ENCODE data around the gene ANTXR1. TPM values are rescaled to one million over a fixed set of nuclear protein-coding genes. Genes with fewer than 3 reads are reported as not detected.

The ANTXR1 gene
- total and polyA plus RNA-seq, 2 experiments from 2014 or later = 128 to 191 TPM

GRCh38 chr2:69210385-69210784, 197.4 kb downstream of the ANTXR1 start:
- no peaks in the 10 kb centered on the region for H3K9me2 ChIP-seq (ENCODE audit: insufficient read depth)
- H3K27ac ChIP-seq = no peak overlapping the region
- H2AFZ ChIP-seq = no peak overlapping the region
- peaks cover 6% of the 10 kb centered on the region; the same call in 1 of the 2 replicates for H3F3A ChIP-seq (ENCODE audit: insufficient read depth)
- DNase-seq = peak; percentile 61
- H3K9me3 ChIP-seq (ENCODE audit: low read depth) = no peaks in the 10 kb centered on the region
- TF ChIP-seq EZH2phosphoT487 (IDR thresholded peaks at IDR 0.05; ENCODE audit: insufficient read depth, low read depth) = no peak
- H3K4me1 ChIP-seq (ENCODE audit: insufficient read depth) = peaks cover 31% of the 10 kb centered on the region
- H3K79me2 ChIP-seq (ENCODE audit: insufficient read depth) = no peaks in the 10 kb centered on the region
- no peak overlapping the region for H3K4me3 ChIP-seq
- H3K9ac ChIP-seq = no peak overlapping the region
- H3K27me3 ChIP-seq (replicated peaks; ENCODE audit: insufficient read depth) = no peaks in the 10 kb centered on the region
- in situ Hi-C loops (cut with MboI) = no loop called here
- H4K20me1 ChIP-seq (ENCODE audit: insufficient read depth) = no peaks in the 10 kb centered on the region
- WGBS, 2 experiments (ENCODE audit: low coverage in 1 of 2, low lambda C conversion rate in 2 of 2, missing lambda C conversion rate in 2 of 2) = 62 to 74% methylated on average over 6 of the region's 6 CpGs
- H3K4me2 ChIP-seq (ENCODE audit: unreplicated experiment) = no peak overlapping the region
- H3K36me3 ChIP-seq (ENCODE audit: low read depth) = no peaks in the 10 kb centered on the region

DNA sequence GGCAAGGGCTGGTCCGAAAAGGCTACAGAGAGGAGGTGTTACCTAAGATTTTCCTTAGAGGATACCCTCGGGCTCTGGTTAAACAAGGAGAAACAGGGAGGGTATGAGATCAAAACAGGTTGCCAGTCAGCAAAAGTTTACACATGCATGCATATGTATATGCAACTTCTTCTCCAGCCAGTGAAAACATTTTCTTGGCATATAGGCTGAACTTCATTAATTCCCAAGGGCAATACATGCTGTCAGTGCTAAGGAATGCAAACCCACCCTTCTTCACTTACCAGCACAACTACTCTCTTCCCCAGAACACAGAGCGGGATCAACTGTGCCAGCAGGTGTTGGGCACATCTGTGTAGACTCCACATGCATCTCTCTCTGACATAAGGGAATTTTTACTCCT, 198.1 kb downstream of the ANTXR1 start:
- Histone ChIP-seq H3K79me2 (ENCODE audit: insufficient read depth) (no peaks in the 10 kb centered on the region), H3K36me3 (ENCODE audit: low read depth) (no peaks in the 10 kb centered on the region), H3K4me3 (no peak overlapping the region), H3K4me1 (ENCODE audit: insufficient read depth) (peaks cover 24% of the 10 kb centered on the region), H3K27me3 (replicated peaks; ENCODE audit: insufficient read depth) (no peaks in the 10 kb centered on the region), H3K9me2 (ENCODE audit: insufficient read depth) (no peaks in the 10 kb centered on the region), H3K27ac (no peak overlapping the region), H3K4me2 (ENCODE audit: unreplicated experiment) (no peak overlapping the region), H3F3A (ENCODE audit: insufficient read depth) (peaks cover 6% of the 10 kb centered on the region; the same call in 1 of the 2 replicates), H3K9me3 (ENCODE audit: low read depth) (no peaks in the 10 kb centered on the region), H3K9ac (no peak overlapping the region), H2AFZ (no peak overlapping the region), H4K20me1 (ENCODE audit: insufficient read depth) (no peaks in the 10 kb centered on the region)
- in situ Hi-C loops (cut with MboI) = no loop called here
- DNase-seq = no peak
- TF ChIP-seq EZH2phosphoT487 (IDR thresholded peaks at IDR 0.05; ENCODE audit: insufficient read depth, low read depth) (no peak), EZH2 (IDR thresholded peaks at IDR 0.05; ENCODE audit: insufficient read depth, poor library complexity, severe bottlenecking) (no peak)
- WGBS, 2 experiments (ENCODE audit: low coverage in 1 of 2, low lambda C conversion rate in 2 of 2, missing lambda C conversion rate in 2 of 2) = 87 to 89% methylated on average over 3 of the region's 3 CpGs

- H2AFZ ChIP-seq = no peak overlapping the region
- 97 to 98% methylated on average over 5 of the region's 5 CpGs for whole genome bisulfite sequencing, 2 experiments (ENCODE audit: low coverage in 1 of 2, low lambda C conversion rate in 2 of 2, missing lambda C conversion rate in 2 of 2)
- in situ Hi-C loops (cut with MboI) = no loop called here
- no peaks in the 10 kb centered on the region for H3K9me2 ChIP-seq (ENCODE audit: insufficient read depth)
- H3K27ac ChIP-seq = no peak overlapping the region
- H3K36me3 ChIP-seq (ENCODE audit: low read depth) = no peaks in the 10 kb centered on the region
- peaks cover 6% of the 10 kb centered on the region; the same call in 1 of the 2 replicates for H3F3A ChIP-seq (ENCODE audit: insufficient read depth)
- no peak overlapping the region for H3K4me2 ChIP-seq (ENCODE audit: unreplicated experiment)
- H3K9me3 ChIP-seq (ENCODE audit: low read depth) = no peaks in the 10 kb centered on the region
- H3K4me1 ChIP-seq (ENCODE audit: insufficient read depth) = peaks cover 25% of the 10 kb centered on the region
- no peak for TF ChIP-seq EZH2 (IDR thresholded peaks at IDR 0.05; ENCODE audit: insufficient read depth, poor library complexity, severe bottlenecking)
- no peak for TF ChIP-seq EZH2phosphoT487 (IDR thresholded peaks at IDR 0.05; ENCODE audit: insufficient read depth, low read depth)
- no peaks in the 10 kb centered on the region for H4K20me1 ChIP-seq (ENCODE audit: insufficient read depth)
- H3K79me2 ChIP-seq (ENCODE audit: insufficient read depth) = no peaks in the 10 kb centered on the region
- no peak for DNase-seq
- H3K4me3 ChIP-seq = no peak overlapping the region
- H3K27me3 ChIP-seq (replicated peaks; ENCODE audit: insufficient read depth) = no peaks in the 10 kb centered on the region
- H3K9ac ChIP-seq = no peak overlapping the region
These were observed 198.7 kb downstream of the ANTXR1 start for GRCh38 chr2:69211686-69212085.

DNA sequence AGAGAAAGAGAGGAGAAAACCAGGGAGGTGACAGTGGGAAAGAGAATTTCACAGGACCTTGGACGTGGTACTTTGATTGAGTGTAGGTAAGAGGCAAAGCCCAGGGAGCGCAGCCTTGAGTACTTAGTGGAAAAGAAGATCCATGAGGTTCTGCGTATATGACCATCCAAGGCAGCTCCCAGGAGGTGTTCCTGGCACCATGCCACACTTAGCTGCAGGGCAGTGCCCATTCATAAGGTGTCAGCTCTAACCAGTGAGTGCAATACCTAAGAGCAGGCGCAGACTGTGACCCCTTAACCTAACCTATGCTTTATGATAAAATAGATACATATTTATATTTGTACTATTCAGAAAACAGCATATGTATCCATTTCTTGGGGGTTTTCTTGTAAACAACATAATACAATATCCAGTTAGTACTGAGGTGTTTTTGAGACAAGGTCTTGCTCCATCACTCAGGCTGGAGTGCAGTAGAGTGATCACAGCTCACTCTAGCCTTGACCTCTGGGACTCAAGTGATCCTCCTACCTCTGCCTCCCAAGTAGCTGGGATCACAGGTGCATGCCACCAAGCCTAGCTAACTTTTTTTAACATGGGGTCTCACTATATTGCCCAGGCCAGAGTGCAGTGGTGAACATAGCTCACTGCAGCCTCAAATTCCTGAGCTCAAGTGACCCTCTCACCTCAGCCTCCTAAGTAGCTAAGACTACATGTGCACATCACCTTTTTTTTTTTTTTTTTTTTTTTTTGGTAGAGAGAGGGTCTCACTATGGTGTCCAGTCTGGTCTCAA, 199.5 kb downstream of the ANTXR1 start:
- Histone ChIP-seq H4K20me1 (ENCODE audit: insufficient read depth) (no peaks in the 10 kb centered on the region), H3F3A (ENCODE audit: insufficient read depth) (peaks cover 6% of the 10 kb centered on the region; the same call in 1 of the 2 replicates), H3K9me2 (ENCODE audit: insufficient read depth) (no peaks in the 10 kb centered on the region), H3K27ac (peak overlapping the region; percentile 59; the same call in 1 of the 2 replicates), H3K4me1 (ENCODE audit: insufficient read depth) (peaks cover 32% of the 10 kb centered on the region), H3K79me2 (ENCODE audit: insufficient read depth) (no peaks in the 10 kb centered on the region), H2AFZ (no peak overlapping the region), H3K27me3 (replicated peaks; ENCODE audit: insufficient read depth) (no peaks in the 10 kb centered on the region), H3K9me3 (ENCODE audit: low read depth) (no peaks in the 10 kb centered on the region), H3K4me3 (no peak overlapping the region), H3K9ac (no peak overlapping the region; the same call in 1 of the 2 replicates), H3K4me2 (ENCODE audit: unreplicated experiment) (no peak overlapping the region), H3K36me3 (ENCODE audit: low read depth) (no peaks in the 10 kb centered on the region)
- TF ChIP-seq EZH2 (IDR thresholded peaks at IDR 0.05; ENCODE audit: insufficient read depth, poor library complexity, severe bottlenecking) = no peak
- no peak for TF ChIP-seq EZH2phosphoT487 (IDR thresholded peaks at IDR 0.05; ENCODE audit: insufficient read depth, low read depth)
- 97 to 100% methylated on average over 4 of the region's 4 CpGs for WGBS, 2 experiments (ENCODE audit: low coverage in 1 of 2, low lambda C conversion rate in 2 of 2, missing lambda C conversion rate in 2 of 2)
- in situ Hi-C loops (cut with MboI) = no loop called here
- DNase-seq = no peak
